Ascending aorta (tissue), 2 donors: ENCODE measurements around the gene EIF1B. TPM values are rescaled to one million over a fixed set of nuclear protein-coding genes. Genes with fewer than 3 reads are reported as not detected.

Experiments
- DNase-seq, 2 donors: peaks; one replicate each; pipeline ENCODE4 v3.0.0-alpha.2; 2019; ENCODE audit warnings: low spot score in 2 of 2
- H3K27ac ChIP-seq, 2 donors: fragments of 200-600 bp; sonication (generic); one replicate each; pipeline ENCODE4 v1.5.1; 2016 to 2017; ENCODE audit warnings: mild to moderate bottlenecking in 1 of 2
- H3K27me3 ChIP-seq: fragments of 200-600 bp; sonication (generic); one replicate; pipeline ENCODE4 v1.5.1; 2017
- H3K36me3 ChIP-seq, 2 donors: fragments of 200-600 bp; sonication (generic); one replicate each; pipeline ENCODE4 v1.5.1; 2016
- H3K4me1 ChIP-seq, 2 donors: fragments of 200-600 bp; sonication (generic); one replicate each; pipeline ENCODE4 v1.5.1; 2016 to 2017; ENCODE audit warnings: mild to moderate bottlenecking in 1 of 2
- H3K4me3 ChIP-seq, 2 donors: fragments of 200-600 bp; sonication (generic); one replicate each; pipeline ENCODE4 v1.5.1; 2016 to 2017; ENCODE audit warnings: mild to moderate bottlenecking in 1 of 2
- H3K9me3 ChIP-seq, 2 donors: fragments of 200-600 bp; sonication (generic); one replicate each; pipeline ENCODE4 v1.5.1; 2016
- CTCF ChIP-seq, 3 experiments: fragments of 200-600 bp in 2 of 3; fragments of 450-650 bp in 1 of 3; sonication (generic) in 2 of 3; IDR thresholded peaks; one replicate each; pipeline ENCODE4 v1.5.1; 2016 to 2019; ENCODE audit warnings: antibody characterized with exemption in 3 of 3, mild to moderate bottlenecking in 1 of 3, moderate library complexity in 1 of 3
- intact Hi-C: fragments of 100-400 bp; cut with DNase I; formaldehyde crosslinking; loops from one replicate; pipeline ENCODE4 v1.15.1; 2023
- total RNA-seq: library from RNA; depleted of rRNA; stranded (reverse); fragments of >200 nt; gene quantifications from one replicate; pipeline ENCODE4 v1.1.0, GENCODE V29; 2016

The EIF1B gene
- total RNA-seq, 1 donor from 2014 or later = 21.7 TPM

- H3K36me3 ChIP-seq = no peaks in the 10 kb centered on the region
- H3K27ac ChIP-seq = no peak overlapping the region
- H3K9me3 ChIP-seq = no peaks in the 10 kb centered on the region
- TF ChIP-seq CTCF (IDR thresholded peaks at IDR 0.05) = no peak
- no peaks in the 10 kb centered on the region for H3K27me3 ChIP-seq
- no peak overlapping the region for H3K4me3 ChIP-seq
- H3K4me1 ChIP-seq = peaks cover 0 to 5% of the 10 kb centered on the region in 2 donors
- intact Hi-C loops = loop anchor here (10.0 kb wide), 1 partner anchor 925 kb away; no protein-coding TSS in a partner anchor
- DNase-seq = no peak
These were observed 9.7 kb upstream of the EIF1B start for GRCh38 chr3:40299721-40300335.

- no peak overlapping the region for H3K27ac ChIP-seq
- H3K27me3 ChIP-seq = no peaks in the 10 kb centered on the region
- intact Hi-C loops = loop anchor here (10.0 kb wide), 1 partner anchor 922 kb away; no protein-coding TSS in a partner anchor
- no peak overlapping the region for H3K4me3 ChIP-seq
- H3K36me3 ChIP-seq = no peaks in the 10 kb centered on the region
- DNase-seq = no peak
- no peaks in the 10 kb centered on the region for H3K9me3 ChIP-seq
- H3K4me1 ChIP-seq = peaks cover 0 to 5% of the 10 kb centered on the region in 2 donors
- no peak for TF ChIP-seq CTCF (IDR thresholded peaks at IDR 0.05)
These were observed 6.7 kb upstream of the EIF1B start for GRCh38 chr3:40302784-40303183.

GRCh38 chr3:40304352-40304751 lies 5.2 kb upstream of the EIF1B start:
- Histone ChIP-seq H3K9me3 (no peaks in the 10 kb centered on the region), H3K4me3 (no peak overlapping the region), H3K27me3 (no peaks in the 10 kb centered on the region), H3K27ac (no peak overlapping the region), H3K36me3 (no peaks in the 10 kb centered on the region), H3K4me1 (peaks cover 4 to 12% of the 10 kb centered on the region in 2 donors)
- intact Hi-C loops = loop anchor here (10.0 kb wide), 1 partner anchor 920 kb away; no protein-coding TSS in a partner anchor
- no peak for TF ChIP-seq CTCF (IDR thresholded peaks at IDR 0.05)
- DNase-seq = no peak

GRCh38 chr3:40306336-40306735 lies 3.2 kb upstream of the EIF1B start:
- TF ChIP-seq CTCF (IDR thresholded peaks at IDR 0.05) = no peak
- H3K27ac ChIP-seq = no peak overlapping the region
- intact Hi-C loops = loop anchor here (5.0 to 10.0 kb wide), 2 partner anchors 918 to 1854 kb away; partner anchors contain the start of gene ACVR2B

GRCh38 chr3:40307176-40307575 lies 2.3 kb upstream of the EIF1B start:
- peaks cover 0 to 13% of the 10 kb centered on the region in 2 donors for H3K36me3 ChIP-seq
- H3K27ac ChIP-seq = no peak overlapping the region
- intact Hi-C loops = loop anchor here (5.0 to 10.0 kb wide), 2 partner anchors 918 to 1855 kb away; partner anchors contain the start of gene ACVR2B
- H3K4me1 ChIP-seq = peaks cover 4 to 24% of the 10 kb centered on the region in 2 donors
- no peak overlapping the region for H3K4me3 ChIP-seq
- H3K27me3 ChIP-seq = no peaks in the 10 kb centered on the region
- no peaks in the 10 kb centered on the region for H3K9me3 ChIP-seq
- TF ChIP-seq CTCF (IDR thresholded peaks at IDR 0.05) = no peak
- no peak for DNase-seq

More at GRCh38 chr3:40306336-40306735, 3.2 kb upstream of the EIF1B start:
- Histone ChIP-seq H3K9me3 (no peaks in the 10 kb centered on the region), H3K4me3 (no peak overlapping the region), H3K27me3 (no peaks in the 10 kb centered on the region), H3K36me3 (peaks cover 0 to 4% of the 10 kb centered on the region in 2 donors), H3K4me1 (peaks cover 4 to 18% of the 10 kb centered on the region in 2 donors)
- DNase-seq = no peak
